Measurements from ENCODE around the gene AP2M1. TPM values are rescaled to one million over a fixed set of nuclear protein-coding genes. Genes with fewer than 3 reads are reported as not detected.

Gene AP2M1
- polyA plus RNA-seq, 1 donor from 2014 or later = 551 TPM

- H3K27ac ChIP-seq (ENCODE audit: low read length) = no peak overlapping the region
These were observed 55.5 kb downstream of the AP2M1 start for GRCh38 chr3:184230081-184230602.

More at GRCh38 chr3:184230081-184230602, 55.5 kb downstream of the AP2M1 start:
- no peaks in the 10 kb centered on the region for H4K20me1 ChIP-seq (ENCODE audit: insufficient read depth)
- no peaks in the 10 kb centered on the region for H3K9me2 ChIP-seq (ENCODE audit: insufficient read depth, low read length)
- H3F3A ChIP-seq (ENCODE audit: insufficient read depth, low read length, poor library complexity, severe bottlenecking) = no peaks in the 10 kb centered on the region
- peaks cover 74% of the 10 kb centered on the region for H3K27me3 ChIP-seq (ENCODE audit: insufficient read depth, low read depth, low read length)
- H3K9me3 ChIP-seq (ENCODE audit: low read length) = no peaks in the 10 kb centered on the region
- no peak overlapping the region for H2AFZ ChIP-seq (ENCODE audit: low read depth, low read length)
- no peak for TF ChIP-seq RAD21 (conservative IDR thresholded peaks at IDR 0.05)
- TF ChIP-seq MXI1 (conservative IDR thresholded peaks at IDR 0.05; ENCODE audit: poor library complexity, severe bottlenecking) = no peak
- no peak for TF ChIP-seq SMC3 (conservative IDR thresholded peaks at IDR 0.05; ENCODE audit: poor library complexity)
- TF ChIP-seq TAF1 (IDR thresholded peaks at IDR 0.05; ENCODE audit: low read depth) = no peak
- TF ChIP-seq REST (IDR thresholded peaks at IDR 0.05; ENCODE audit: borderline replicate concordance) = no peak
- no peak for TF ChIP-seq CTCF (IDR thresholded peaks at IDR 0.05; ENCODE audit: poor library complexity, severe bottlenecking)
- no peak for TF ChIP-seq EZH2 (IDR thresholded peaks at IDR 0.05; ENCODE audit: borderline replicate concordance, insufficient read depth, low read length, poor library complexity, severe bottlenecking)
- no peak for TF ChIP-seq EP300 (conservative IDR thresholded peaks at IDR 0.05; ENCODE audit: poor library complexity, severe bottlenecking)
- TF ChIP-seq POLR2AphosphoS5 (IDR thresholded peaks at IDR 0.05) = no peak
- no peaks in the 10 kb centered on the region for H3K79me2 ChIP-seq (replicated peaks; ENCODE audit: insufficient read depth, low read length)
- peak overlapping the region; percentile 76 for H3K4me3 ChIP-seq (ENCODE audit: low read length)
- peak overlapping the region; percentile 51 for H3K4me2 ChIP-seq (ENCODE audit: low read length)
- peak overlapping the region; percentile 44 for H3K9ac ChIP-seq (ENCODE audit: low read length)
- H3K36me3 ChIP-seq (ENCODE audit: insufficient read depth, low read length) = no peaks in the 10 kb centered on the region
